A549 (cell line): Measurements from ENCODE around the gene ZDHHC1. TPM values are rescaled to one million over a fixed set of nuclear protein-coding genes. Genes with fewer than 3 reads are reported as not detected.

Experiments used
- ATAC-seq, 2 experiments: fragments of 200-7000 bp in 1 of 2; fragments of >200 bp in 1 of 2; cut with Nextera tagmentation in 1 of 2; cut with Tn5 transposase in 1 of 2; 3 replicates each; pipeline versions ENCODE4 v1.8.0 to v1.9.1; 2018 to 2020; ENCODE audit warnings: mild to moderate bottlenecking in 1 of 2, moderate library complexity in 1 of 2
- CTCF ChIA-PET: fragments of 300-600 bp; sonication (Branson Sonifier 250); formaldehyde crosslinking; extraction: SDS; loops from one replicate; lab custom pipeline; 2021; ENCODE audit warnings: antibody characterized with exemption, inconsistent platforms; lab: Yijun Ruan, JAX
- POLR2A ChIA-PET: fragments of 350-600 bp; formaldehyde crosslinking; extraction: SDS; loops from one replicate; lab custom pipeline; 2021; ENCODE audit warnings: antibody characterized with exemption, inconsistent platforms; lab: Yijun Ruan, JAX
- DNase-seq, 2 experiments: peaks; one replicate each; pipeline versions ENCODE4 v3.0.0 to v3.0.0-alpha.2; 2011 to 2016; ENCODE audit warnings: low read depth in 1 of 2, low spot score in 1 of 2
- FAIRE-seq: peaks from 2 replicates; lab custom pipeline; 2011; peaks lifted over from hg19 to GRCh38; lab: Jason Lieb, UNC
- H3K27ac ChIP-seq, 2 experiments: fragments of >200 bp; sonication (Bioruptor Twin); formaldehyde crosslinking; 3 replicates each; pipeline ENCODE4 v1.5.1; 2016 to 2017
- H3K4me1 ChIP-seq: fragments of >200 bp; sonication (Bioruptor Twin); formaldehyde crosslinking; 3 replicates; pipeline ENCODE4 v1.6.1; 2016
- H3K4me2 ChIP-seq: fragments of >200 bp; sonication (Bioruptor Twin); formaldehyde crosslinking; 3 replicates; pipeline ENCODE4 v1.6.1; 2016
- H3K4me3 ChIP-seq: fragments of >200 bp; sonication (Bioruptor Twin); formaldehyde crosslinking; 3 replicates; pipeline ENCODE4 v1.5.1; 2016
- H3K9me3 ChIP-seq: fragments of >200 bp; sonication (Bioruptor Twin); formaldehyde crosslinking; 3 replicates; pipeline ENCODE4 v1.6.1; 2016
- CBX8 ChIP-seq: fragments of 200-600 bp; sonication (generic); IDR thresholded peaks from 2 replicates; pipeline ENCODE4 v1.6.1; 2016
- CHD4 ChIP-seq: fragments of 200-600 bp; sonication (generic); IDR thresholded peaks from 2 replicates; pipeline ENCODE4 v1.6.1; 2016; ENCODE audit warnings: antibody characterized with exemption, mild to moderate bottlenecking, borderline replicate concordance
- EHF ChIP-seq: fragments of 250-450 bp; sonication (Bioruptor Pico); IDR thresholded peaks from 2 replicates; pipeline ENCODE4 v1.5.0; 2020; ENCODE audit warnings: mild to moderate bottlenecking
- EP300 ChIP-seq, 2 experiments: fragments of >200 bp; sonication (Bioruptor Twin); formaldehyde crosslinking; IDR thresholded peaks; 2 replicates in 1 of 2; 3 replicates in 1 of 2; pipeline ENCODE4 v1.6.1; 2016 to 2017
- ESRRA ChIP-seq: fragments of 150-350 bp; IDR thresholded peaks from 2 replicates; pipeline ENCODE4 v1.6.1; 2014; ENCODE audit warnings: mild to moderate bottlenecking, low read length, borderline replicate concordance
- FOXS1 ChIP-seq: fragments of 250-450 bp; sonication (Bioruptor Pico); IDR thresholded peaks from 2 replicates; pipeline ENCODE4 v1.5.0; 2020; ENCODE audit warnings: mild to moderate bottlenecking, moderate library complexity
- GATA3 ChIP-seq: IDR thresholded peaks from 2 replicates; pipeline ENCODE4 v1.6.1; 2012; ENCODE audit warnings: borderline replicate concordance
- HOXB5 ChIP-seq: fragments of 250-450 bp; sonication (Bioruptor Pico); IDR thresholded peaks from 2 replicates; pipeline ENCODE4 v1.5.0; 2020; ENCODE audit warnings: mild to moderate bottlenecking, moderate library complexity
- JUN ChIP-seq, 2 experiments: fragments of >200 bp; sonication (Bioruptor Twin); formaldehyde crosslinking; IDR thresholded peaks; 2 replicates in 1 of 2; 3 replicates in 1 of 2; pipeline ENCODE4 v1.6.1; 2016 to 2017
- JUNB ChIP-seq: fragments of >200 bp; sonication (Bioruptor Twin); formaldehyde crosslinking; IDR thresholded peaks from 2 replicates; pipeline ENCODE4 v1.6.1; 2016
- MYC ChIP-seq: IDR thresholded peaks from 2 replicates; pipeline ENCODE4 v1.6.1; 2012; ENCODE audit warnings: mild to moderate bottlenecking, inconsistent platforms, low read length, improper control_type of control experiment, borderline replicate concordance
- NFE2L2 ChIP-seq: fragments of 150-350 bp; conservative IDR thresholded peaks from 2 replicates; pipeline ENCODE4 v1.6.1; 2014; ENCODE audit warnings: low read length
- NR3C1 ChIP-seq: fragments of >200 bp; sonication (Bioruptor Twin); formaldehyde crosslinking; IDR thresholded peaks from 3 replicates; pipeline ENCODE4 v1.6.1; 2017
- POLR2A ChIP-seq: IDR thresholded peaks from 2 replicates; pipeline ENCODE4 v1.6.1; 2012; ENCODE audit warnings: mild to moderate bottlenecking, low read length
- RAD21 ChIP-seq, 2 experiments: fragments of >200 bp in 1 of 2; sonication (Bioruptor Twin) in 1 of 2; formaldehyde crosslinking in 1 of 2; IDR thresholded peaks in 1 of 2; conservative IDR thresholded peaks in 1 of 2; 2 replicates in 1 of 2; 3 replicates in 1 of 2; pipeline ENCODE4 v1.6.1; 2012 to 2018; ENCODE audit warnings: inconsistent platforms in 1 of 2
- RCOR1 ChIP-seq: fragments of 150-350 bp; IDR thresholded peaks from 2 replicates; pipeline ENCODE4 v1.6.1; 2014; ENCODE audit warnings: antibody characterized with exemption, low read length, low read depth
- RFX5 ChIP-seq: fragments of 450-650 bp; IDR thresholded peaks from 2 replicates; pipeline ENCODE4 v1.7.1; 2014; ENCODE audit warnings: antibody characterized with exemption, mild to moderate bottlenecking, moderate library complexity
- SMC3 ChIP-seq: fragments of >200 bp; sonication (Bioruptor Twin); formaldehyde crosslinking; IDR thresholded peaks from 3 replicates; pipeline ENCODE4 v1.6.1; 2018; ENCODE audit warnings: inconsistent platforms
- SREBF2 ChIP-seq: fragments of 450-650 bp; IDR thresholded peaks from 2 replicates; pipeline ENCODE4 v1.6.1; 2014; ENCODE audit warnings: mild to moderate bottlenecking, moderate library complexity
- TP53 ChIP-seq: fragments of 250-450 bp; sonication (Bioruptor Pico); IDR thresholded peaks from 2 replicates; pipeline ENCODE4 v1.5.0; 2021; ENCODE audit warnings: mild to moderate bottlenecking, moderate library complexity
- ZFP36 ChIP-seq: fragments of 450-650 bp; IDR thresholded peaks from 2 replicates; pipeline ENCODE4 v1.6.1; 2014; ENCODE audit warnings: borderline replicate concordance; ENCODE audit not compliant: partially characterized antibody
- ZSCAN20 ChIP-seq: fragments of 250-450 bp; sonication (Bioruptor Pico); IDR thresholded peaks from 2 replicates; pipeline ENCODE4 v1.8.0; 2022; ENCODE audit warnings: mild to moderate bottlenecking, moderate library complexity
- WGBS: methylation state at CpG from one replicate; pipeline ENCODE4 v1.1.6; 2017; ENCODE audit errors: missing lambda C conversion rate; 5-methylcytosine and 5-hydroxymethylcytosine counted together
- polyA plus RNA-seq, 4 experiments: library from polyadenylated mRNA; depleted of rRNA in 3 of 4; stranded (reverse); fragments of >200 nt; fragmentation: RNase III in 1 of 4; extraction: RNeasy Plus Mini Kit Qiagen cat#74134 plus additional on column Dnase treatment in 1 of 4; gene quantifications; 2 replicates in 3 of 4; 3 replicates in 1 of 4; pipeline ENCODE4 v1.2.3, GENCODE V29; 2011 to 2017
- TF ChIP-seq, protein P1 (sequence below): IDR thresholded peaks from 2 replicates; pipeline ENCODE4 v1.6.1; 2012
- TF ChIP-seq, protein P2 (sequence below): fragments of >200 bp; sonication (Bioruptor Twin); formaldehyde crosslinking; IDR thresholded peaks from 3 replicates; pipeline ENCODE4 v1.5.1; 2016
- TF ChIP-seq, protein P3 (sequence below): IDR thresholded peaks from 2 replicates; pipeline ENCODE4 v1.6.1; 2012

ZDHHC1 gene
- polyA plus RNA-seq, 2 of the 4 experiments (the other 2 are of a cell fraction), result 3.5 to 5.9 TPM

DNA sequence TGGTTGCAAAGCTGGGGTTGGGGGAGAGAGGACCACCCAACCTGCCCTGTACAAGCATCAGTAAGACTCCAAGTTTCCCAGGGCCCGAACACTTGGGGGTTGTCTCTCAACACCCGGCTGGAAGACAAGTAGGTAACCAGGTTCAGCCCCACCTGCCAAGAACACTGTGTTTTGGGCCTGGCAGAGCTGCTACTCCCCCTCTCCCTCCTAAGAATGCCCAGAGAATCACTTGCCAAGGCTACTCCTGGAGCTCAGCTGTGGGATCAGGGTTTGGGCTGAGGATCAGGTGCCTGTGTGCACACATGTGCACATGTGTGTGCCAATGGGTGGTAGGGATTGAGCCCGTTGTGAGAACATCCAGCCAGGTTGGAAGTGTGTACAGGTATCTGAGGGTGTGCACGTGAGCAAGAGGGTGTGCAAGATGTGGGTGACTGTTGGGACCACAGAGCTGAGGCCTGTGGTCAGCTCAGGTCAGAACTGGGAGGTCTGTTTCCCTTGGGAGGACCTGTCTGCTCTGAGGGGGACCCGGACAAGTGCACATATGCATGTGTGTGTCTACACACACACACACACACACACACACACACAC, 16.9 kb upstream of the ZDHHC1 start:
- peaks cover 9% of the 10 kb centered on the region; the same call in 2 of the 3 replicates for H3K4me1 ChIP-seq
- DNase-seq (no peak), ATAC-seq (no peak), FAIRE-seq (no peak)
- no peak overlapping the region for H3K4me3 ChIP-seq
- ChIA-PET POLR2A (no interaction called here), CTCF (interaction anchor here (0.8 to 4.4 kb wide), 6 partner anchors 11 to 32 kb away, joined by 3 to 19 read pairs (median 4); partner anchors contain the start of gene ZDHHC1)
- H3K4me2 ChIP-seq, result no peak overlapping the region
- no peak overlapping the region for H3K27ac ChIP-seq
- 73% methylated on average over 4 of the region's 5 CpGs for WGBS
- TF ChIP-seq SMC3 (no peak), ZSCAN20 (CRISPR knock-in tag) (no peak), ESRRA (no peak), NR3C1 (no peak), ZFP36 (no peak), EP300 (IDR thresholded peaks at IDR 0.05) (no peak), TP53 (no peak), RCOR1 (no peak), RFX5 (no peak), JUNB (no peak), CBX8 (no peak), MYC (no peak), HOXB5 (CRISPR knock-in tag) (no peak), FOXS1 (CRISPR knock-in tag) (no peak), SREBF2 (no peak)
- TF ChIP-seq, protein P1, sequence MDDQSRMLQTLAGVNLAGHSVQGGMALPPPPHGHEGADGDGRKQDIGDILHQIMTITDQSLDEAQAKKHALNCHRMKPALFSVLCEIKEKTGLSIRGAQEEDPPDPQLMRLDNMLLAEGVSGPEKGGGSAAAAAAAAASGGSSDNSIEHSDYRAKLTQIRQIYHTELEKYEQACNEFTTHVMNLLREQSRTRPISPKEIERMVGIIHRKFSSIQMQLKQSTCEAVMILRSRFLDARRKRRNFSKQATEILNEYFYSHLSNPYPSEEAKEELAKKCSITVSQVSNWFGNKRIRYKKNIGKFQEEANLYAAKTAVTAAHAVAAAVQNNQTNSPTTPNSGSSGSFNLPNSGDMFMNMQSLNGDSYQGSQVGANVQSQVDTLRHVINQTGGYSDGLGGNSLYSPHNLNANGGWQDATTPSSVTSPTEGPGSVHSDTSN, result no peak
- H3K9me3 ChIP-seq, result no peaks in the 10 kb centered on the region

DNA sequence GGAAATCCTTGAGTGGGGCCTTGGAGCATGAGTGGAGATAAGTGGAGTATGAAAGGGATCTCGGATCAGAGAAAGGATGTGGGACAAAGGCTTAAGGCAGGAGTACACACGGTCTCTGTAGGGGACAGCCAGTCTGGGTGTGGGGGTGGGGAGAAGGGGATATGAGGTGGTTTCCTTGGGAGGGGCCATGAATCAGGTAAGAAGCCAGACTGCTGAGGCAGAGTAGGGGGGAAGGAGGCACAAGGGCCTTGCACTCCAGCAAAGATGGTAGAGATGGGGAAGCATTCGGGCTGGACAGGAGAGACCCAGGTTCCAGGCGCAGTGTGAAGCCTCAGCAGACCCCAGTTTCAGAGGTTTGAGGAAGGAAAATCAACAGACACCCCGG, 16.2 kb upstream of the ZDHHC1 start:
- no peak overlapping the region for H3K27ac ChIP-seq
- POLR2A ChIA-PET, result interaction anchor here (0.7 kb wide), 1 partner anchor 33 kb away, joined by 3 read pairs; no protein-coding TSS in a partner anchor
- H3K9me3 ChIP-seq, result no peaks in the 10 kb centered on the region
- peaks cover 9% of the 10 kb centered on the region; the same call in 2 of the 3 replicates for H3K4me1 ChIP-seq
- FAIRE-seq (no peak), ATAC-seq (no peak), DNase-seq (no peak)
- TF ChIP-seq JUN (IDR thresholded peaks at IDR 0.05), result no peak
- no peak for TF ChIP-seq SREBF2
- no peak for TF ChIP-seq CHD4
- TF ChIP-seq POLR2A, result no peak
- TF ChIP-seq, protein P2, sequence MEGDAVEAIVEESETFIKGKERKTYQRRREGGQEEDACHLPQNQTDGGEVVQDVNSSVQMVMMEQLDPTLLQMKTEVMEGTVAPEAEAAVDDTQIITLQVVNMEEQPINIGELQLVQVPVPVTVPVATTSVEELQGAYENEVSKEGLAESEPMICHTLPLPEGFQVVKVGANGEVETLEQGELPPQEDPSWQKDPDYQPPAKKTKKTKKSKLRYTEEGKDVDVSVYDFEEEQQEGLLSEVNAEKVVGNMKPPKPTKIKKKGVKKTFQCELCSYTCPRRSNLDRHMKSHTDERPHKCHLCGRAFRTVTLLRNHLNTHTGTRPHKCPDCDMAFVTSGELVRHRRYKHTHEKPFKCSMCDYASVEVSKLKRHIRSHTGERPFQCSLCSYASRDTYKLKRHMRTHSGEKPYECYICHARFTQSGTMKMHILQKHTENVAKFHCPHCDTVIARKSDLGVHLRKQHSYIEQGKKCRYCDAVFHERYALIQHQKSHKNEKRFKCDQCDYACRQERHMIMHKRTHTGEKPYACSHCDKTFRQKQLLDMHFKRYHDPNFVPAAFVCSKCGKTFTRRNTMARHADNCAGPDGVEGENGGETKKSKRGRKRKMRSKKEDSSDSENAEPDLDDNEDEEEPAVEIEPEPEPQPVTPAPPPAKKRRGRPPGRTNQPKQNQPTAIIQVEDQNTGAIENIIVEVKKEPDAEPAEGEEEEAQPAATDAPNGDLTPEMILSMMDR, result no peak
- TF ChIP-seq GATA3, result no peak
- TF ChIP-seq EHF (CRISPR knock-in tag), result no peak
- TF ChIP-seq, protein P3, sequence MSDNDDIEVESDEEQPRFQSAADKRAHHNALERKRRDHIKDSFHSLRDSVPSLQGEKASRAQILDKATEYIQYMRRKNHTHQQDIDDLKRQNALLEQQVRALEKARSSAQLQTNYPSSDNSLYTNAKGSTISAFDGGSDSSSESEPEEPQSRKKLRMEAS, result no peak
- TF ChIP-seq NFE2L2, result no peak
- no peak for TF ChIP-seq HOXB5 (CRISPR knock-in tag)
- TF ChIP-seq RAD21 (conservative IDR thresholded peaks at IDR 0.05 in 1 of 2, IDR thresholded peaks at IDR 0.05 in 1 of 2), result no peak
- no peak for TF ChIP-seq NR3C1
- 81% methylated on average over 5 of the region's 5 CpGs for WGBS
- CTCF ChIA-PET, result interaction anchor here (0.8 to 4.4 kb wide), 5 partner anchors 9 to 33 kb away, joined by 3 to 19 read pairs (median 4); partner anchors contain the start of gene ZDHHC1
- H3K4me3 ChIP-seq, result no peak overlapping the region
- no peak overlapping the region for H3K4me2 ChIP-seq
